NCI-H510A (cell line): ENCODE results near the gene FOXO6.

Experiments used
- DNase-seq: peaks from one replicate; lab custom pipeline; 2025; lab: John Stamatoyannopoulos, UW

The FOXO6 gene

GRCh38 chr1:41360786-41361494, at the start of gene FOXO6:
FOXO6 (plus strand) TSS chr1:41361434.
- peak; percentile 100 for DNase-seq

GRCh38 chr1:41312991-41313645, 48.1 kb upstream of the FOXO6 start:
- DNase-seq, result no peak

- DNase-seq, result no peak
These were observed 47.5 kb upstream of the FOXO6 start for GRCh38 chr1:41313661-41314131.

GRCh38 chr1:41314376-41315145, 46.7 kb upstream of the FOXO6 start:
- DNase-seq, result no peak

- DNase-seq, result no peak
These were observed 46.0 kb upstream of the FOXO6 start for GRCh38 chr1:41315146-41315822.

GRCh38 chr1:41315871-41316270, 45.4 kb upstream of the FOXO6 start:
- no peak for DNase-seq

- DNase-seq, result no peak
These were observed 43.9 kb upstream of the FOXO6 start for GRCh38 chr1:41317361-41317760.

- DNase-seq, result no peak
These were observed 43.1 kb upstream of the FOXO6 start for GRCh38 chr1:41318135-41318534.

GRCh38 chr1:41319106-41319755, 42.0 kb upstream of the FOXO6 start:
- DNase-seq, result no peak

GRCh38 chr1:41319807-41320711, 41.2 kb upstream of the FOXO6 start:
- DNase-seq, result no peak

GRCh38 chr1:41320895-41321676, 40.1 kb upstream of the FOXO6 start:
- DNase-seq, result no peak

GRCh38 chr1:41322101-41322661, 39.1 kb upstream of the FOXO6 start:
- DNase-seq, result no peak

- peak; percentile 82 for DNase-seq
These were observed 38.4 kb upstream of the FOXO6 start for GRCh38 chr1:41322835-41323234.

GRCh38 chr1:41323243-41323642, 38.0 kb upstream of the FOXO6 start:
- no peak for DNase-seq

GRCh38 chr1:41325801-41326200, 35.4 kb upstream of the FOXO6 start:
- no peak for DNase-seq

GRCh38 chr1:41327383-41327999, 33.7 kb upstream of the FOXO6 start:
- DNase-seq, result no peak

GRCh38 chr1:41328001-41328615, 33.1 kb upstream of the FOXO6 start:
- no peak for DNase-seq

GRCh38 chr1:41328780-41329640, 32.2 kb upstream of the FOXO6 start:
- DNase-seq, result no peak
